GM21786 (cell line): ENCODE results near the gene IL27RA.
A peak's percentile ranks its signal among the peaks of the same experiment; 100 is the strongest.
"Not testable (repeated sequence)": the region's sequence is repeated elsewhere in the genome, so short reads cannot be mapped to it uniquely, and the experiment has no call there.

Experiments used
- ATAC-seq: cut with Tn5 transposase; IDR thresholded peaks from one replicate; pipeline ENCODE4 v1.9.1; 2021; ENCODE audit not compliant: unreplicated experiment

The IL27RA gene

GRCh38 chr19:13998426-13998825 is 33.1 kb upstream of the IL27RA start:
- no peak for ATAC-seq

DNA sequence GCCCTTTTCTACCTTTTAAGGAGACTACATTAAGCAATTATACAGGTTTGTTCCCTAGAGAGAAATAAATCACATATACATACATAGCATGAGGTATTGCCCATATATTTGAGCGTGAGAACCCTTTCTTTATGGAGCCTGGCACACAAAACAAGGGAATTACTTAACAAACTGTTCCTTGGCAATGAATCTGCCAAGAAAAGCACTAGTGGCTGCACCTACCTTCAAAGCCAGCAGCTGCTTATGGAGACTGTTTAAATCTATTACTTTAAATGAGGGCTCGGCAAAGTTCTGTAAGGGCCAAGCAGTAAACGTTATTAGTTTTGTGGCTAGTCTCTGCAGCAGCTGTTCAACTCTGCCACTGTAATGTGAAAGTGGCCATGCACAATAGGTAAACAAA is 32.5 kb upstream of the IL27RA start:
- ATAC-seq = no peak

DNA sequence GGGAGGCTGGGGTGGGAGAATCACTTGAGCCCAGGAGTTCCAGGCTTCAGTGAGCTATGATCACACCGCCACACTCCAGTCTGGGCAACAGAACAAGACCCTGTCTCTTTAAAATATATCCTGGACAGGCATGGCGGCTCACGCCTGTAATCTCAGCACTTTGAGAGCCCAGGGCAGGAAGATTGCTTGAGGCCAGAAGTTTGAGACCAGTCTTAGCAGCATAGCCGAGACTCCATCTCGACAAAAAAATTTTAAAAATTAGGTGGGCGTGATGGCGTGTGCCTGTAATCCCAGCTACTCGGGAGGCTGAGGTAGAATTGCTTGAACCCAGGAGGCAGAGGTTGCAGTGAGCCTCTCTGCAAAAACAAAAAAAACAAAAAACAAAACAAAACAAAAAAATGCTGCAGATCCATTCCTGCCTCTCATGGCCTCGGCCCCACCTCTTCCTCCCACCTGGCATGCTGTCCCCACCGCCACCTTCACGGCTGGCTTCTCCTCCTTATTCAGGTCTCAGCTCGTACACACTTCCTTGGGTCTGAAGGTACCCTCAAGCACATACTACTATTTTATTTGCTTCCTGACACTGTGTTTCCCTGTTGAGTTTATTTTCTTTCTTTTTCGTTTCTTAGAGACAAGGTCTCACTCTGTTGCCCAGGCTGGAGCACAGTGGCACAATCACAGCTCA is 30.7 kb upstream of the IL27RA start:
- ATAC-seq = no peak

GRCh38 chr19:14002571-14003250 is 28.9 kb upstream of the IL27RA start:
- ATAC-seq = no peak

- no peak for ATAC-seq
Observed at GRCh38 chr19:14003251-14004055, 28.1 kb upstream of the IL27RA start.

DNA sequence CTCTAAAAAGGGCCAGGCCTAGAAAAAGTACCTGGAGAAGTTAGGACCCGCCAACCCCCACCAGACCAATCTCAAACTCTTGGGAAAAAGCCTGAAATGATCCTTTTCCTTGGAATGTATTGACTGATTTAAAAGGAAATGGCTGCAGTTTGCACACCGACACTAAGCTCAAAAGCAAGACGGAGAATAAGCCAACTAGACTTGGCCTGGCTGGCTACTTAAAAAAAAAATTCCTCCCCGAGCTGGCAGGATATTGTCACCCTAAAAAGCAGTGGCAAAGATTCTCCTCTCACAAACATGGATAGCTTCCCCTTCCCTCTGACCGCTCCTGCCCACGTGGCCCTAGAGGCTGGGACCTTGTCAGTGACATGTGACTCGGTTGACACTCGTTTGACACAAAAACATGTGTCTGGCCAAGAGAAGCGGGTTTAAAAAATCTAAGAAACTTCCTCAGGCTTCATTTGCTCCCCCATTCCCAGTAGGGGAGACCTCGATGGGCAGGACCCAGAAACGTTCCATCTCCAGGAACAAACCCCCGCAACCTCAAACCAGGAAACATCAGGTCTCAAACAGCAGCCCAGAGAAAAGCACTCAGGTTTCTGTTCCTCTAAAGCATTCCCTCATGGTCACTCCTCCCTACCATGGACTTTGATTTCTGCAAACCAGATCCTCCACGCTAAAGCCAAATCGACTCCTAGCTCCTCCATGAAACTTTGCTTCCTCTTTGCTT is 26.8 kb upstream of the IL27RA start:
- no peak for ATAC-seq

DNA sequence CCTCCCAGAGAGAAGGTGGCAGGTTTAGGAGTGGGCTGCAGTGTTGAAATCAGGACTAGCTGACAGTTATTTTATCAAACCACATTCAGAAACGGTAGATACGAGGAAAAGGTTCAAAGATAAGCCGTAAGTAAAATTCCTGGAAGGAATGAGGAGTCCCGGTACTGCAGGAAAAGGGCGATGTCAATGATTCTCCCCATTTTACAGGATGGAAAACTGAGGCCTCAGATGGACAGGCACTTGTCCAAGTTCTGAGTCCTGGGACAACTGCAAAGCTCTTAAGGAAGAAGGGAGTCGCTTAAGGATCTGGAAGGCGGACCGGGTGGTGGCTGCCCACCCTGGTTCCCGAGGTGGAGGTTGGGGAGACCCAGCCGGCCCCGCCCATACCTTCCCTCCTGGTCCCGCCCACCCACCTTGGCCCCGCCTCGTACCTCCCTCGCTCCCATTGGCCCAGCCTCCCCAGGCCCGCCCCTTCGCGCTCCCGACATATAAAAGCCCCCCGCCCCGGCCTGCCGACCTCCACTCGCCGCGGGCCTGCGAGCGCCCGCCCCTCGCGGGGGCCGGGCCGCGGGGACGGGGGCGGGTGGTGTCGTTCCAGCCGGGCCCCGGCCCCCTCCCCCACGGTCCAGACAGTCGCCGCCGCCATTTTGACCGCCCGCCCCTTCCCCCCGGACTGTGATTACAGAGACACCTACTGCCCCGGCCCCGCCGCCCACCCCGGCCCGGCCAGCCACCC is 26.0 kb upstream of the IL27RA start:
- no peak for ATAC-seq

- peak; percentile 71 for ATAC-seq
Observed at GRCh38 chr19:14006085-14006765, 25.3 kb upstream of the IL27RA start, which contains the start of gene RFX1. Gene RFX1, minus strand, starts transcription at chr19:14006320. Its CDS starts 12,477 bp downstream, at chr19:13993843.

GRCh38 chr19:14006766-14007562 is 24.6 kb upstream of the IL27RA start:
- peak; percentile 20 for ATAC-seq

- no peak for ATAC-seq
Observed at GRCh38 chr19:14012378-14012915, 19.1 kb upstream of the IL27RA start.

- ATAC-seq = peak; percentile 81
Observed at GRCh38 chr19:14015524-14016035, 16.0 kb upstream of the IL27RA start.

- ATAC-seq = no peak
Observed at GRCh38 chr19:14019100-14019499, 12.5 kb upstream of the IL27RA start.

DNA sequence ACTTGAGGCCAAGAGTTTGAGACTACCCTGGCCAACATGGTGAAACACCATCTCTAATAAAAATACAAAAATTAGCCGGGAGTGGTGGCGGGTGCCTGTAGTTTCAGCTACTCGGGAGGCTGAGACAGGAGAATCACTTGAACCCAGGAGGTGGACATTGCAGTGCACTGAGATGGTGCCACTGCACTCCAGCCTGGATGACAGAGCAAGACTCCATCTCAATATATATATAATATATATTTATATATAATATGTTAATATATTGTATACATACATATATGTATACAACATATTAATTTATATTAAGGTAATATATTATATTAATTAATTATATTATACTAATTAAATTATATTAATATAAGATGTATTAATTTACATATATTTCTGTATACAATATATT is 11.8 kb upstream of the IL27RA start:
- ATAC-seq = not testable (repeated sequence)

GRCh38 chr19:14021474-14021873 is 10.1 kb upstream of the IL27RA start:
- no peak for ATAC-seq

- no peak for ATAC-seq
Observed at GRCh38 chr19:14022469-14022868, 9.1 kb upstream of the IL27RA start.

- ATAC-seq = no peak
Observed at GRCh38 chr19:14023404-14024235, 7.9 kb upstream of the IL27RA start.

DNA sequence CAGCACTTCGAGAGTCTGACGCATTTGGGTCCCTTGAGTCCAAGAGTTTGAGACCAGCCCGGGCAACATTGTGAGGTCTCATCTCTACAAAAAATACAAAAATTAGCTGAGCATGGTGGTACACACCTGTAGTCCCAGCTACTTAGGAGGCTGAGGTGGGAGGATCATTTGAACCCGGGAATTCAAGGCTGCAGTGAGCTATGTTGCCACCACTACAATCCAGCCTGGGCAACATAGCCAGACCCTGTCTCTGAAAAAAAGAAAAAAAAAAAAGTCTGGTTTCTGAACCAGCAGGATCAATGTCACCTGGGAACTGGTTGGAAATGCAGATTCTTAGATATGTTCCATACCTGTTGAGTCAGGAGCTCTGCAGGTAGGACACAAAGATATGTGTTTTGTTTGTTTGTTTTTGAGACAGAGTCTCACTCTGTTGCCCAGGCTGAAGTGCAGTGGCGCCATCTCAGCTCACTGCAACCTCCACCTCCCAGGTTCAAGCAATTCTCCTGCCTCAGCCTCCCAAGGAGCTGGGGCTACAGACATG is 4.8 kb upstream of the IL27RA start:
- ATAC-seq = not testable (repeated sequence)
